H9 (cell line): Measurements from ENCODE around the gene AKAP12. TPM values are rescaled to one million over a fixed set of nuclear protein-coding genes. Genes with fewer than 3 reads are reported as not detected.

Experiments used
- DNase-seq: peaks from one replicate; pipeline ENCODE4 v3.0.0-alpha.2; 2017
- H2AFZ ChIP-seq: one replicate; pipeline ENCODE4 v1.6.1; 2013; ENCODE audit warnings: mild to moderate bottlenecking, low read length, control low read depth, moderate library complexity
- H2AK5ac ChIP-seq: 2 replicates; pipeline ENCODE4 v1.6.1; 2013; ENCODE audit warnings: low read length, control low read depth, mixed read lengths; ENCODE audit not compliant: insufficient read length
- H2BK120ac ChIP-seq: one replicate; pipeline ENCODE4 v1.6.1; 2013; ENCODE audit warnings: low read depth, mild to moderate bottlenecking, low read length, control low read depth, inconsistent platforms; ENCODE audit not compliant: poor library complexity, severe bottlenecking
- H2BK12ac ChIP-seq: 2 replicates; pipeline ENCODE4 v1.6.1; 2013; ENCODE audit warnings: low read length, control low read depth, mixed read lengths, low read depth; ENCODE audit not compliant: insufficient read length
- H2BK15ac ChIP-seq: 2 replicates; pipeline ENCODE4 v1.6.1; 2013; ENCODE audit warnings: low read depth, low read length, control low read depth
- H2BK20ac ChIP-seq: one replicate; pipeline ENCODE4 v1.6.1; 2013; ENCODE audit warnings: low read depth, mild to moderate bottlenecking, low read length, control low read depth, inconsistent platforms; ENCODE audit not compliant: poor library complexity, severe bottlenecking
- H2BK5ac ChIP-seq: 2 replicates; pipeline ENCODE4 v1.6.1; 2013; ENCODE audit warnings: low read length, control low read depth, mixed read lengths; ENCODE audit not compliant: insufficient read length
- H3K14ac ChIP-seq: 2 replicates; pipeline ENCODE4 v1.6.1; 2013; ENCODE audit warnings: low read length, control low read depth; ENCODE audit not compliant: insufficient read depth
- H3K18ac ChIP-seq: 2 replicates; pipeline ENCODE4 v1.6.1; 2013; ENCODE audit warnings: low read depth, mild to moderate bottlenecking, mixed read lengths, low read length, control low read depth; ENCODE audit not compliant: insufficient read length
- H3K23ac ChIP-seq: 2 replicates; pipeline ENCODE4 v1.6.1; 2013; ENCODE audit warnings: low read length, control low read depth, mixed read lengths, low read depth; ENCODE audit not compliant: insufficient read length
- H3K23me2 ChIP-seq: 2 replicates; pipeline ENCODE4 v1.6.1; 2013; ENCODE audit warnings: low read depth, mild to moderate bottlenecking, mixed read lengths, low read length, control low read depth; ENCODE audit not compliant: insufficient read length, poor library complexity, severe bottlenecking
- H3K27ac ChIP-seq: 2 replicates; pipeline ENCODE4 v1.5.1; 2013; ENCODE audit warnings: low read length, control low read depth, mixed read lengths, low read depth; ENCODE audit not compliant: insufficient read length
- H3K27me3 ChIP-seq: 2 replicates; pipeline ENCODE4 v1.6.1; 2013; ENCODE audit warnings: low read length, control low read depth, inconsistent platforms; ENCODE audit not compliant: insufficient read depth
- H3K4ac ChIP-seq: 2 replicates; pipeline ENCODE4 v1.6.1; 2013; ENCODE audit warnings: low read depth, mild to moderate bottlenecking, control low read depth, inconsistent platforms, low read length, moderate library complexity
- H3K4me1 ChIP-seq: 2 replicates; pipeline ENCODE4 v1.6.1; 2013; ENCODE audit warnings: low read length, control low read depth, inconsistent platforms; ENCODE audit not compliant: insufficient read depth
- H3K4me2 ChIP-seq: 2 replicates; pipeline ENCODE4 v1.6.1; 2013; ENCODE audit warnings: low read length, control low read depth, mixed read lengths; ENCODE audit not compliant: insufficient read length, insufficient read depth
- H3K56ac ChIP-seq: 2 replicates; pipeline ENCODE4 v1.6.1; 2013; ENCODE audit warnings: low read depth, mild to moderate bottlenecking, mixed read lengths, low read length, control low read depth; ENCODE audit not compliant: insufficient read length
- H3K79me1 ChIP-seq: 2 replicates; pipeline ENCODE4 v1.6.1; 2013; ENCODE audit warnings: low read depth, mild to moderate bottlenecking, moderate library complexity, low read length, control low read depth, inconsistent platforms; ENCODE audit not compliant: insufficient read depth, poor library complexity, severe bottlenecking
- H3K79me2 ChIP-seq: 2 replicates; pipeline ENCODE4 v1.6.1; 2013; ENCODE audit warnings: low read length, control low read depth, inconsistent platforms; ENCODE audit not compliant: insufficient read depth
- H3K9ac ChIP-seq: 2 replicates; pipeline ENCODE4 v1.6.1; 2013; ENCODE audit warnings: low read length, control low read depth, mixed read lengths; ENCODE audit not compliant: insufficient read length; ENCODE audit errors: extremely low read depth
- H3K9me3 ChIP-seq: one replicate; pipeline ENCODE4 v1.6.1; 2013; ENCODE audit warnings: low read depth, low read length, inconsistent platforms; ENCODE audit not compliant: control insufficient read depth
- H3T11ph ChIP-seq: one replicate; pipeline ENCODE4 v1.6.1; 2013; ENCODE audit warnings: mild to moderate bottlenecking, low read length, control low read depth, inconsistent platforms
- H4K20me1 ChIP-seq: one replicate; pipeline ENCODE4 v1.6.1; 2013; ENCODE audit not compliant: control insufficient read depth, insufficient read length, insufficient read depth
- H4K5ac ChIP-seq: 2 replicates; pipeline ENCODE4 v1.6.1; 2013; ENCODE audit warnings: low read depth, mild to moderate bottlenecking, mixed read lengths, low read length, control low read depth; ENCODE audit not compliant: insufficient read length
- H4K8ac ChIP-seq: replicated peaks from 2 replicates; pipeline ENCODE4 v1.6.1; 2013; ENCODE audit warnings: low read length, control low read depth, mixed read lengths, low read depth; ENCODE audit not compliant: insufficient read length
- H4K91ac ChIP-seq: 2 replicates; pipeline ENCODE4 v1.6.1; 2013; ENCODE audit warnings: low read depth, mild to moderate bottlenecking, moderate library complexity, mixed read lengths, low read length, control low read depth; ENCODE audit not compliant: insufficient read length
- H3K27ac Mint-ChIP-seq, 3 experiments: 2 replicates in 2 of 3; 3 replicates in 1 of 3; pipeline ENCODE4 v1.8.0; 2020 to 2021; ENCODE audit warnings: mixed read lengths in 3 of 3, mild to moderate bottlenecking in 1 of 3, moderate library complexity in 1 of 3
- H3K27me3 Mint-ChIP-seq: 2 replicates; pipeline ENCODE4 v1.8.0; 2021; ENCODE audit warnings: low read depth, mild to moderate bottlenecking, moderate library complexity, mixed read lengths
- H3K36me3 Mint-ChIP-seq, 3 experiments: 2 replicates in 2 of 3; 3 replicates in 1 of 3; pipeline ENCODE4 v1.8.0; 2020 to 2021; ENCODE audit warnings: low read depth in 3 of 3, mixed read lengths in 3 of 3; ENCODE audit not compliant: insufficient read depth in 1 of 3
- H3K4me1 Mint-ChIP-seq, 2 experiments: 2 replicates each; pipeline ENCODE4 v1.8.0; 2020; ENCODE audit warnings: mixed read lengths in 2 of 2
- H3K4me3 Mint-ChIP-seq, 2 experiments: 2 replicates in 1 of 2; 3 replicates in 1 of 2; pipeline ENCODE4 v1.8.0; 2020 to 2021; ENCODE audit warnings: mild to moderate bottlenecking in 2 of 2, mixed read lengths in 2 of 2, moderate library complexity in 1 of 2
- H3K9me3 Mint-ChIP-seq, 2 experiments: 2 replicates in 1 of 2; 3 replicates in 1 of 2; pipeline ENCODE4 v1.8.0; 2020; ENCODE audit warnings: mild to moderate bottlenecking in 2 of 2, mixed read lengths in 2 of 2, moderate library complexity in 1 of 2
- CTCF ChIP-seq: fragments of 200-600 bp; sonication (generic); conservative IDR thresholded peaks from 3 replicates; pipeline ENCODE4 v1.8.0; 2021; ENCODE audit warnings: antibody characterized with exemption, mild to moderate bottlenecking
- WGBS: extraction: QIAGEN DNeasy Blood & Tissue Kit; methylation state at CpG from one replicate; pipeline ENCODE4 v1.1.7; 2013; ENCODE audit warnings: missing lambda C conversion rate, low lambda C conversion rate, mixed read lengths; ENCODE audit not compliant: insufficient read length; ENCODE audit errors: extremely low coverage; 5-methylcytosine and 5-hydroxymethylcytosine counted together
- total RNA-seq: library from RNA; stranded (reverse); gene quantifications from 2 replicates; pipeline ENCODE4 v1.2.1, GENCODE V29; 2021

AKAP12 gene
- total RNA-seq, 1 experiment from 2014 or later = 52.3 TPM

- Histone ChIP-seq H3K4me2 (no peak overlapping the region), H3K14ac (no peak overlapping the region), H3K56ac (no peak overlapping the region), H3K9ac (no peak overlapping the region), H3K9me3 (no peaks in the 10 kb centered on the region), H4K8ac (no peak overlapping the region), H2AK5ac (no peak overlapping the region), H2BK15ac (no peak overlapping the region), H2AFZ (no peak overlapping the region), H3K18ac (no peak overlapping the region), H3K27ac (no peak overlapping the region), H3K79me2 (no peaks in the 10 kb centered on the region; the same call in 1 of the 2 replicates), H2BK120ac (no peak overlapping the region), H4K5ac (no peak overlapping the region), H3K4me1 (no peaks in the 10 kb centered on the region), H4K91ac (no peak overlapping the region), H3K23ac (no peak overlapping the region), H3K23me2 (no peaks in the 10 kb centered on the region), H2BK5ac (no peak overlapping the region), H3K4ac (no peak overlapping the region), H3K79me1 (no peaks in the 10 kb centered on the region), H3T11ph (no peak overlapping the region), H4K20me1 (no peaks in the 10 kb centered on the region), H3K27me3 (no peaks in the 10 kb centered on the region), H2BK12ac (no peak overlapping the region), H2BK20ac (no peak overlapping the region)
- Mint-ChIP-seq H3K27ac (no peak overlapping the region), H3K36me3 (no peaks in the 10 kb centered on the region; a peak in 1 of 7 replicates), H3K27me3 (no peaks in the 10 kb centered on the region), H3K4me3 (no peak overlapping the region), H3K4me1 (peaks cover 22 to 40% of the 10 kb centered on the region in 2 experiments), H3K9me3 (no peaks in the 10 kb centered on the region)
- DNase-seq = no peak
- no CpG with 5 or more reads among the region's 3 CpGs for WGBS
- no peak for TF ChIP-seq CTCF
Observed at GRCh38 chr6:151293688-151294016, 53.9 kb downstream of the AKAP12 start.
